GM23338 (cell line): Measurements from ENCODE around the gene IRAK1BP1. TPM values are rescaled to one million over a fixed set of nuclear protein-coding genes. Genes with fewer than 3 reads are reported as not detected.

Experiments used
- ATAC-seq: fragments of 200-7000 bp; cut with Tn5 transposase; 3 replicates; pipeline ENCODE4 v1.9.1; 2020
- DNase-seq: peaks from one replicate; pipeline ENCODE4 v3.0.0-alpha.2; 2015; ENCODE audit warnings: low spot score
- H2AFZ ChIP-seq: fragments of 200-600 bp; sonication (generic); 2 replicates; pipeline ENCODE4 v1.8.0; 2016; ENCODE audit warnings: antibody characterized with exemption, mild to moderate bottlenecking, moderate library complexity
- H3F3A ChIP-seq: fragments of 200-600 bp; sonication (generic); replicated peaks from 2 replicates; pipeline ENCODE4 v1.8.0; 2017; ENCODE audit warnings: antibody characterized with exemption, mixed run types, low read depth
- H3K27ac ChIP-seq: fragments of 200-600 bp; sonication (generic); 2 replicates; pipeline ENCODE4 v1.6.1; 2016; ENCODE audit warnings: low read depth
- H3K27me3 ChIP-seq: fragments of 200-600 bp; sonication (generic); 2 replicates; pipeline ENCODE4 v1.8.0; 2016; ENCODE audit warnings: mild to moderate bottlenecking, mixed run types, moderate library complexity; ENCODE audit not compliant: insufficient read depth
- H3K36me3 ChIP-seq: fragments of 200-600 bp; sonication (generic); 2 replicates; pipeline ENCODE4 v1.8.0; 2016; ENCODE audit warnings: mild to moderate bottlenecking; ENCODE audit not compliant: insufficient read depth
- H3K4me1 ChIP-seq: fragments of 200-600 bp; sonication (generic); 2 replicates; pipeline ENCODE4 v1.8.0; 2016; ENCODE audit warnings: mild to moderate bottlenecking, moderate library complexity; ENCODE audit not compliant: insufficient read depth
- H3K4me2 ChIP-seq: fragments of 200-600 bp; sonication (generic); 2 replicates; pipeline ENCODE4 v1.7.1; 2017; ENCODE audit warnings: mixed run types
- H3K4me3 ChIP-seq: fragments of 200-600 bp; sonication (generic); 2 replicates; pipeline ENCODE4 v1.6.1; 2016; ENCODE audit warnings: mixed run types
- H3K79me2 ChIP-seq: fragments of 200-600 bp; sonication (generic); replicated peaks from 2 replicates; pipeline ENCODE4 v1.8.0; 2017; ENCODE audit warnings: mild to moderate bottlenecking; ENCODE audit not compliant: insufficient read depth
- H3K9me2 ChIP-seq: fragments of 200-600 bp; sonication (generic); 2 replicates; pipeline ENCODE4 v1.8.0; 2017; ENCODE audit not compliant: insufficient read depth
- H4K20me1 ChIP-seq: fragments of 200-600 bp; sonication (generic); replicated peaks from 2 replicates; pipeline ENCODE4 v1.8.0; 2017; ENCODE audit warnings: mild to moderate bottlenecking; ENCODE audit not compliant: insufficient read depth
- H3K27ac Mint-ChIP-seq: 2 replicates; pipeline ENCODE4 v1.8.0; 2020; ENCODE audit warnings: inconsistent platforms, mild to moderate bottlenecking, moderate library complexity, mixed read lengths
- H3K27me3 Mint-ChIP-seq: 3 replicates; pipeline ENCODE4 v1.8.0; 2022; ENCODE audit warnings: low read depth, mild to moderate bottlenecking, moderate library complexity, mixed read lengths, inconsistent platforms; ENCODE audit not compliant: insufficient read depth, poor library complexity
- H3K36me3 Mint-ChIP-seq: 3 replicates; pipeline ENCODE4 v1.8.0; 2021; ENCODE audit warnings: low read depth, mild to moderate bottlenecking, inconsistent platforms, moderate library complexity, mixed read lengths
- H3K4me1 Mint-ChIP-seq: 3 replicates; pipeline ENCODE4 v1.8.0; 2020; ENCODE audit warnings: mild to moderate bottlenecking, inconsistent platforms, mixed read lengths
- H3K4me3 Mint-ChIP-seq: 3 replicates; pipeline ENCODE4 v1.8.0; 2021; ENCODE audit warnings: moderate library complexity, mild to moderate bottlenecking, inconsistent platforms, mixed read lengths
- H3K9me3 Mint-ChIP-seq: 3 replicates; pipeline ENCODE4 v1.8.0; 2020; ENCODE audit warnings: moderate library complexity, mild to moderate bottlenecking, inconsistent platforms, mixed read lengths
- CREB1 ChIP-seq: fragments of 250-450 bp; sonication (Bioruptor Pico); IDR thresholded peaks from 2 replicates; pipeline ENCODE4 v1.5.0; 2020; ENCODE audit warnings: low read depth, mild to moderate bottlenecking, moderate library complexity
- CTCF ChIP-seq, 2 experiments: fragments of 200-600 bp in 1 of 2; sonication (generic) in 1 of 2; conservative IDR thresholded peaks; 2 replicates each; pipeline versions ENCODE4 v1.5.1 to v1.6.1; 2016 to 2017; ENCODE audit warnings: antibody characterized with exemption in 2 of 2, low read depth in 2 of 2, mild to moderate bottlenecking in 2 of 2, moderate library complexity in 1 of 2
- EZH2 ChIP-seq: fragments of 200-600 bp; sonication (generic); IDR thresholded peaks from one replicate; pipeline ENCODE4 v1.8.0; 2017; ENCODE audit warnings: antibody characterized with exemption, mild to moderate bottlenecking, low read depth; ENCODE audit not compliant: unreplicated experiment
- EZH2phosphoT487 ChIP-seq: fragments of 200-600 bp; sonication (generic); IDR thresholded peaks from one replicate; pipeline ENCODE4 v1.8.1; 2018; ENCODE audit warnings: antibody characterized with exemption; ENCODE audit not compliant: unreplicated experiment
- JUNB ChIP-seq: IDR thresholded peaks from one replicate; pipeline ENCODE4 v1.6.1; 2016; ENCODE audit warnings: antibody characterized with exemption; ENCODE audit not compliant: unreplicated experiment
- NANOG ChIP-seq: IDR thresholded peaks from 2 replicates; pipeline ENCODE4 v1.6.1; 2016; ENCODE audit warnings: antibody characterized with exemption, borderline replicate concordance
- POLR2AphosphoS5 ChIP-seq: IDR thresholded peaks from 2 replicates; pipeline ENCODE4 v1.6.1; 2016; ENCODE audit warnings: antibody characterized with exemption, low read depth
- STAT1 ChIP-seq: IDR thresholded peaks from one replicate; pipeline ENCODE4 v1.6.1; 2016; ENCODE audit warnings: antibody characterized with exemption; ENCODE audit not compliant: unreplicated experiment
- ZNF114 ChIP-seq: fragments of 250-450 bp; sonication (Bioruptor Pico); IDR thresholded peaks from 2 replicates; pipeline ENCODE4 v1.5.0; 2020; ENCODE audit warnings: mild to moderate bottlenecking, moderate library complexity
- ZNF331 ChIP-seq: fragments of 250-450 bp; sonication (Bioruptor Pico); IDR thresholded peaks from 2 replicates; pipeline ENCODE4 v1.5.0; 2020; ENCODE audit warnings: low read depth, mild to moderate bottlenecking, moderate library complexity
- polyA plus RNA-seq: library from polyadenylated mRNA; unstranded; fragments of >200 nt; fragmentation: Nextera tagmentation; extraction: Ambion mirVana; gene quantifications from 2 replicates; pipeline ENCODE4 v1.2.1, GENCODE V29; 2016
- total RNA-seq: library from RNA; depleted of rRNA; stranded (reverse); fragments of >200 nt; shearing (Covaris generic); gene quantifications from 2 replicates; pipeline ENCODE4 v1.2.3, GENCODE V29; 2014
- TF ChIP-seq, protein P1 (sequence below): fragments of 250-450 bp; sonication (Bioruptor Pico); IDR thresholded peaks from 2 replicates; pipeline ENCODE4 v1.5.0; 2020; ENCODE audit warnings: mild to moderate bottlenecking, moderate library complexity
- TF ChIP-seq, protein P2 (sequence below): IDR thresholded peaks from one replicate; pipeline ENCODE4 v1.6.1; 2018; ENCODE audit warnings: antibody characterized with exemption; ENCODE audit not compliant: unreplicated experiment
- TF ChIP-seq, protein P3 (sequence below): IDR thresholded peaks from 2 replicates; pipeline ENCODE4 v1.6.1; 2016; ENCODE audit warnings: antibody characterized with exemption

The IRAK1BP1 gene
- total and polyA plus RNA-seq, 2 experiments from 2014 or later: 12.8 to 13.5 TPM

DNA sequence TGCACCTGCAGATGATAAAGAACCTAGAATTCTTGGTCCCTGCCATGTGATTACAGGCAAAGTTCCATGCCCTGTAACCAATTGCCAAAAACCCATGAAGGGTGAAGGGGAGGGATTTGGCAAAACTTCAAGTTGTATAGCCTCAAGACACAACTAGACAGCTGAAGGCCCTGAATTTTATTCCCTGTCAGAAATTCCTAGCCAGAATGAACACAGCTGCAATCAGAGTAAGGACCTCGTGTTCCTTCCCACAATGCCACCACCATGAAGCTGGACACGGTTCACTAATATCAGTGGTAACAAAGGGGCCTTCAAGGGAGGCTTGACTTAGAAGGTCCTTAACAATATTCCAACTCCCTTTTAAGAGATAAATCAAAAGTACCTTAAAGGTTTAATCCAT is 22.5 kb upstream of the IRAK1BP1 start:
- Histone ChIP-seq H3K4me3 (no peak overlapping the region), H3K36me3 (no peaks in the 10 kb centered on the region), H3K27me3 (no peaks in the 10 kb centered on the region), H3K9me2 (no peaks in the 10 kb centered on the region; the same call in 1 of the 2 replicates), H3K4me1 (peaks cover 30% of the 10 kb centered on the region), H3F3A (no peaks in the 10 kb centered on the region), H3K79me2 (no peaks in the 10 kb centered on the region), H4K20me1 (no peaks in the 10 kb centered on the region), H3K27ac (no peak overlapping the region), H2AFZ (no peak overlapping the region), H3K4me2 (no peak overlapping the region)
- H3K27ac Mint-ChIP-seq: no peak overlapping the region
- no peaks in the 10 kb centered on the region; the same call in 2 of the 3 replicates for H3K9me3 Mint-ChIP-seq
- no peaks in the 10 kb centered on the region for H3K27me3 Mint-ChIP-seq
- H3K4me3 Mint-ChIP-seq: no peak overlapping the region
- H3K4me1 Mint-ChIP-seq: peaks cover 22% of the 10 kb centered on the region
- DNase-seq (no peak), ATAC-seq (no peak)
- no peaks in the 10 kb centered on the region for H3K36me3 Mint-ChIP-seq
- TF ChIP-seq STAT1: no peak
- TF ChIP-seq, protein P1, sequence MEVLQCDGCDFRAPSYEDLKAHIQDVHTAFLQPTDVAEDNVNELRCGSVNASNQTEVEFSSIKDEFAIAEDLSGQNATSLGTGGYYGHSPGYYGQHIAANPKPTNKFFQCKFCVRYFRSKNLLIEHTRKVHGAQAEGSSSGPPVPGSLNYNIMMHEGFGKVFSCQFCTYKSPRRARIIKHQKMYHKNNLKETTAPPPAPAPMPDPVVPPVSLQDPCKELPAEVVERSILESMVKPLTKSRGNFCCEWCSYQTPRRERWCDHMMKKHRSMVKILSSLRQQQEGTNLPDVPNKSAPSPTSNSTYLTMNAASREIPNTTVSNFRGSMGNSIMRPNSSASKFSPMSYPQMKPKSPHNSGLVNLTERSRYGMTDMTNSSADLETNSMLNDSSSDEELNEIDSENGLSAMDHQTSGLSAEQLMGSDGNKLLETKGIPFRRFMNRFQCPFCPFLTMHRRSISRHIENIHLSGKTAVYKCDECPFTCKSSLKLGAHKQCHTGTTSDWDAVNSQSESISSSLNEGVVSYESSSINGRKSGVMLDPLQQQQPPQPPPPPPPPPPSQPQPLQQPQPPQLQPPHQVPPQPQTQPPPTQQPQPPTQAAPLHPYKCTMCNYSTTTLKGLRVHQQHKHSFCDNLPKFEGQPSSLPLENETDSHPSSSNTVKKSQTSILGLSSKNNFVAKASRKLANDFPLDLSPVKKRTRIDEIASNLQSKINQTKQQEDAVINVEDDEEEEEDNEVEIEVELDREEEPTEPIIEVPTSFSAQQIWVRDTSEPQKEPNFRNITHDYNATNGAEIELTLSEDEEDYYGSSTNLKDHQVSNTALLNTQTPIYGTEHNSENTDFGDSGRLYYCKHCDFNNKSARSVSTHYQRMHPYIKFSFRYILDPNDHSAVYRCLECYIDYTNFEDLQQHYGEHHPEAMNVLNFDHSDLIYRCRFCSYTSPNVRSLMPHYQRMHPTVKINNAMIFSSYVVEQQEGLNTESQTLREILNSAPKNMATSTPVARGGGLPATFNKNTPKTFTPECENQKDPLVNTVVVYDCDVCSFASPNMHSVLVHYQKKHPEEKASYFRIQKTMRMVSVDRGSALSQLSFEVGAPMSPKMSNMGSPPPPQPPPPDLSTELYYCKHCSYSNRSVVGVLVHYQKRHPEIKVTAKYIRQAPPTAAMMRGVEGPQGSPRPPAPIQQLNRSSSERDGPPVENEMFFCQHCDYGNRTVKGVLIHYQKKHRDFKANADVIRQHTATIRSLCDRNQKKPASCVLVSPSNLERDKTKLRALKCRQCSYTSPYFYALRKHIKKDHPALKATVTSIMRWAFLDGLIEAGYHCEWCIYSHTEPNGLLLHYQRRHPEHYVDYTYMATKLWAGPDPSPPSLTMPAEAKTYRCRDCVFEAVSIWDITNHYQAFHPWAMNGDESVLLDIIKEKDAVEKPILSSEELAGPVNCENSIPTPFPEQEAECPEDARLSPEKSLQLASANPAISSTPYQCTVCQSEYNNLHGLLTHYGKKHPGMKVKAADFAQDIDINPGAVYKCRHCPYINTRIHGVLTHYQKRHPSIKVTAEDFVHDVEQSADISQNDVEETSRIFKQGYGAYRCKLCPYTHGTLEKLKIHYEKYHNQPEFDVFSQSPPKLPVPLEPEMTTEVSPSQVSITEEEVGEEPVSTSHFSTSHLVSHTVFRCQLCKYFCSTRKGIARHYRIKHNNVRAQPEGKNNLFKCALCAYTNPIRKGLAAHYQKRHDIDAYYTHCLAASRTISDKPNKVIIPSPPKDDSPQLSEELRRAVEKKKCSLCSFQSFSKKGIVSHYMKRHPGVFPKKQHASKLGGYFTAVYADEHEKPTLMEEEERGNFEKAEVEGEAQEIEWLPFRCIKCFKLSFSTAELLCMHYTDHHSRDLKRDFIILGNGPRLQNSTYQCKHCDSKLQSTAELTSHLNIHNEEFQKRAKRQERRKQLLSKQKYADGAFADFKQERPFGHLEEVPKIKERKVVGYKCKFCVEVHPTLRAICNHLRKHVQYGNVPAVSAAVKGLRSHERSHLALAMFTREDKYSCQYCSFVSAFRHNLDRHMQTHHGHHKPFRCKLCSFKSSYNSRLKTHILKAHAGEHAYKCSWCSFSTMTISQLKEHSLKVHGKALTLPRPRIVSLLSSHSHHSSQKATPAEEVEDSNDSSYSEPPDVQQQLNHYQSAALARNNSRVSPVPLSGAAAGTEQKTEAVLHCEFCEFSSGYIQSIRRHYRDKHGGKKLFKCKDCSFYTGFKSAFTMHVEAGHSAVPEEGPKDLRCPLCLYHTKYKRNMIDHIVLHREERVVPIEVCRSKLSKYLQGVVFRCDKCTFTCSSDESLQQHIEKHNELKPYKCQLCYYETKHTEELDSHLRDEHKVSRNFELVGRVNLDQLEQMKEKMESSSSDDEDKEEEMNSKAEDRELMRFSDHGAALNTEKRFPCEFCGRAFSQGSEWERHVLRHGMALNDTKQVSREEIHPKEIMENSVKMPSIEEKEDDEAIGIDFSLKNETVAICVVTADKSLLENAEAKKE (CRISPR knock-in tag): no peak
- no peak for TF ChIP-seq CREB1 (CRISPR knock-in tag)
- no peak for TF ChIP-seq POLR2AphosphoS5
- TF ChIP-seq, protein P2, sequence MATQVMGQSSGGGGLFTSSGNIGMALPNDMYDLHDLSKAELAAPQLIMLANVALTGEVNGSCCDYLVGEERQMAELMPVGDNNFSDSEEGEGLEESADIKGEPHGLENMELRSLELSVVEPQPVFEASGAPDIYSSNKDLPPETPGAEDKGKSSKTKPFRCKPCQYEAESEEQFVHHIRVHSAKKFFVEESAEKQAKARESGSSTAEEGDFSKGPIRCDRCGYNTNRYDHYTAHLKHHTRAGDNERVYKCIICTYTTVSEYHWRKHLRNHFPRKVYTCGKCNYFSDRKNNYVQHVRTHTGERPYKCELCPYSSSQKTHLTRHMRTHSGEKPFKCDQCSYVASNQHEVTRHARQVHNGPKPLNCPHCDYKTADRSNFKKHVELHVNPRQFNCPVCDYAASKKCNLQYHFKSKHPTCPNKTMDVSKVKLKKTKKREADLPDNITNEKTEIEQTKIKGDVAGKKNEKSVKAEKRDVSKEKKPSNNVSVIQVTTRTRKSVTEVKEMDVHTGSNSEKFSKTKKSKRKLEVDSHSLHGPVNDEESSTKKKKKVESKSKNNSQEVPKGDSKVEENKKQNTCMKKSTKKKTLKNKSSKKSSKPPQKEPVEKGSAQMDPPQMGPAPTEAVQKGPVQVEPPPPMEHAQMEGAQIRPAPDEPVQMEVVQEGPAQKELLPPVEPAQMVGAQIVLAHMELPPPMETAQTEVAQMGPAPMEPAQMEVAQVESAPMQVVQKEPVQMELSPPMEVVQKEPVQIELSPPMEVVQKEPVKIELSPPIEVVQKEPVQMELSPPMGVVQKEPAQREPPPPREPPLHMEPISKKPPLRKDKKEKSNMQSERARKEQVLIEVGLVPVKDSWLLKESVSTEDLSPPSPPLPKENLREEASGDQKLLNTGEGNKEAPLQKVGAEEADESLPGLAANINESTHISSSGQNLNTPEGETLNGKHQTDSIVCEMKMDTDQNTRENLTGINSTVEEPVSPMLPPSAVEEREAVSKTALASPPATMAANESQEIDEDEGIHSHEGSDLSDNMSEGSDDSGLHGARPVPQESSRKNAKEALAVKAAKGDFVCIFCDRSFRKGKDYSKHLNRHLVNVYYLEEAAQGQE: no peak
- TF ChIP-seq, protein P3, sequence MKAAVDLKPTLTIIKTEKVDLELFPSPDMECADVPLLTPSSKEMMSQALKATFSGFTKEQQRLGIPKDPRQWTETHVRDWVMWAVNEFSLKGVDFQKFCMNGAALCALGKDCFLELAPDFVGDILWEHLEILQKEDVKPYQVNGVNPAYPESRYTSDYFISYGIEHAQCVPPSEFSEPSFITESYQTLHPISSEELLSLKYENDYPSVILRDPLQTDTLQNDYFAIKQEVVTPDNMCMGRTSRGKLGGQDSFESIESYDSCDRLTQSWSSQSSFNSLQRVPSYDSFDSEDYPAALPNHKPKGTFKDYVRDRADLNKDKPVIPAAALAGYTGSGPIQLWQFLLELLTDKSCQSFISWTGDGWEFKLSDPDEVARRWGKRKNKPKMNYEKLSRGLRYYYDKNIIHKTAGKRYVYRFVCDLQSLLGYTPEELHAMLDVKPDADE: no peak
- TF ChIP-seq EZH2: no peak
- no peak for TF ChIP-seq JUNB
- TF ChIP-seq CTCF (conservative IDR thresholded peaks at IDR 0.05; ENCODE audit: low read depth in 2 of 2): no peak
- no peak for TF ChIP-seq NANOG
- no peak for TF ChIP-seq ZNF331
- TF ChIP-seq EZH2phosphoT487: no peak
- no peak for TF ChIP-seq ZNF114 (CRISPR knock-in tag)
